Measurements from ENCODE around the gene SECISBP2L.
A peak's percentile ranks its signal among the peaks of the same experiment; 100 is the strongest.
"Not testable (repeated sequence)": the region's sequence is repeated elsewhere in the genome, so short reads cannot be mapped to it uniquely, and the experiment has no call there.

SECISBP2L gene

DNA sequence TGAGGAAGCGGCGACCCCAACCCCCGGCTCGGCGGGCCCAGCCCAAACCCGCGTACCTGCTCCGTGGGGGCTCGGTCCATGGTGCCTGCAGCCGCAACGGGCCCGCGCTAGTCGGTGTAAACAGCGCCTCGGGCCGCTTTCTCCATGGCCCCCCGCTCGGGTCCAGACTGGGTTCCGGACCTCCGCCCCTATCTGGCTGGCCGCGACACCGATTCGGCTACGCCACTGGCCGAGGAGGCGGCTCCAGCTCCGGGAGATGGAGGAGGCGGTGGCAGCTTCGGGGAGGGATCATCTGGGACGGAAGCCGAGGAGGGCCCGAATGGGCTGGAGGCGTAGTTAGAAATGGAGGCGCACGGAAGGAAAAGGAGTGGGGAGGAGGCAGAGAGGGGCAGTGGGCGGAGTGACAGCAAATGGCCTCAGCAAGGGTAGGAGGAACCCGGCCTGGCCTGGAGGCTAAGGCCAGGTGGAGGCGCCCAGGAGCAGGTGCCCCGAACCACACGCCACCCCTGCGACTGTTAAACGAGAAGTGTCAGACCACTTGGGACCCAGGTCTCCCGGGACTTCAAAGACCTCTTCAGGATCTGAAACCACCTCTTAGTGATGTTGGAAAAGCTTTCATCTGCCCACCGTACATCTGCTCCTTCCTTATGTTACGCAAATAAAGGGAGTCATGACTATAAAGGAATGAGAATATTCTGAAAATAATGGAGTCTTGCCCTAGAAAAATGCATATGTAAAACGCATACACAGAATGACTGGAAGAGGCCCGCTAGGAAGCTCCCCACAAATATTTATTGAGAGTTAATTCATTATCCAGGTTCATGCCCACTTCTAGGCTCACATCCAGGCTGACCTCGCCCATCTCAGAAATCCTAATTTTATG, at the start of gene SECISBP2L:
Gene SECISBP2L, minus strand, starts transcription at position 227 of the 883 bp plus-strand sequence. Its CDS starts 147 bp downstream, at position 80.
- DNase-seq (ENCODE audit: low spot score) = peak; percentile 89

- DNase-seq (ENCODE audit: low spot score) = no peak
Measured at GRCh38 chr15:49094923-49095322, 48.7 kb upstream of the SECISBP2L start.

DNA sequence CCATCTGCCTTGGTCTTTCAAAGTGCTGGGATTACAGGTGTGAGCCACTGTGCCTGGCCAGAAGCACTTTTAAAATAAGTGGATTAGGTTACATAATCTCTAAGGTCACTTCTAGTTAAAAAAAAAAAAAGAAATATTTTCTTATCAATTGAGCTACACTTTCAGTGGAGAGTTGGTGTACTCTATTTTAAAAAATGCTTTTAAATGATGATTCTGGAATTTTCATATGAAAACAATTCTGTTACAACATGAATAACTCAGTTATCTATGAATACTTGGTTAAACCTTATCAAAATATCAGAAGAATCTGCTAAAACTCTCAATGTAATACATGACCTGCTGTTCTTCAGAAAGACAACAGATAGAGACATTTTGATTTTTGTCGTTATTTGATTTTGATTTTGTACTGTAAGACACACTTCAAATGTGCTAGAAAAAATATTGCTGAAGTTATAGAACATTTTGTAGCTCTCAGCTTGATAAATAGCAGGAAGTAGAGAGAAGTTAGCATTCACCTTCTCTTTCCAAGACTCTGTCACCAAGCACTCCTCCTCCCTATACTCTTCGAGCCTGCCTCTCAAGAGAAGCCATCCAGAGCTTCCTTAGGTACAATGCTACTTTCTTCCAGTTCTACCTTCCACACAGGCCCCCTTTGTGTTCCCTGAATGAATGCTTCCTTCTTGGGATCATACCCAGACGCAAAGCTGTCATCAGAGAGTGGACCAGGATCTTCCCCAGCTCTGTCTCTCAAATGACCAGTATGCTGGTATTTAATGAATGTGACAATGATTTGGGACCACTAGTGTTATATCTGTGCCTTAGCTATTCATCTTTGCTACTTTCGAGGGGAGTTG, 47.2 kb upstream of the SECISBP2L start:
- DNase-seq (ENCODE audit: low spot score) = no peak

DNA sequence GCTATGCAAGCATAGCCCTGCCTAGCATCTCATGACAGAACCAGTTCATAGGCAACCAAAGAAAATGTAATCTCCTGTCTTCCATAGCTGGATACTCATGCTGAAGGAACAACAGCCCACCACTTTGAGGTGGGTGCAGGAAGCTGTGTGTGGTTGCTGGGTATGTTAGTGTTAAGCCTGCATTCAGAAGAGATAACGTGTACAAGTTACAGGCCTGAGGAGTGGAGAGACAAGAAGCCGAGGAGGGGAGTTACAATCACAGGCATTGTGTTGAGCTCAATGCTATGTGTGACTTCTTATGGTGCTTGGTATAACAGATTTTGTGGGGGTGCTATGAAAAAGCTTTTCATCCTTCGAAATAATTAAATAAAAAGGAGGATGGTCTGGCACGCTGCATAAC, 42.8 kb upstream of the SECISBP2L start:
- no peak for DNase-seq (ENCODE audit: low spot score)

DNA sequence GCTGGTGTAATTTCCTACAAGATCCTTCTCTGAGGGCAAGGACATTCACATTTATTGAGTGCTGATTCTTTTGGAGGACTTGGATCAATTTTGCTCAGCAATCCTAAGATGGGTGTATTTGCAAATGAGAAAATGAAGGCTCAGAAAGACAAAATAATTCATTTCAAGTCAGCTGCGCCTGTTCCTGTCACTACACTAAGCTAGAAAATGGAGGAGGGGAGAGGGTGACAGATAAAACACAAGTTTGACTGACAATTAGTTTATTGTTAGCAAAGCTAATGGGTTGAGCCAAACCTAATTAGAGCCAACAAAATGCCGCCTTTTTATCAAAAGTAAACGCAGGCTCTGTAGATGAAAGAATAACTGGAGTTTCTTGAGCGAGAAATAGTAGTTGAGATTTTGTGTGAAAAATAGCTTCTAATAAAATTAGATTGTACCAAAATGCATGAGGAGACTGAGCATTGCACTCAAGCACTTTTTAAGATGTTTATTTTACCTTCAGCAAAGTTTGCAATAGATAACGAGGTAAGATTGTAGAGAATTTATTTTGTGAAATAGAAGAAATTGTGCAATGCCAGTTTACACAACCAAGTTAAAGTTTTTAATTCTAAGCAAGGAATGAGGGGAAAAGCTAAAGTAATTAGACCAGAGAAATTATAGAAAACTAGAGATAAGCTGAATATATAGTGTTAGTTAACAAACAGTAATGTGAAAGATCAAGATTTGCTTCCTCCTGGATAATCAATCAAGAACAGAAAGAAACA, 39.6 kb upstream of the SECISBP2L start:
- DNase-seq (ENCODE audit: low spot score) = no peak

- DNase-seq (ENCODE audit: low spot score) = no peak
Measured at GRCh38 chr15:49084285-49084570, 38.0 kb upstream of the SECISBP2L start.

- DNase-seq (ENCODE audit: low spot score) = no peak
Measured at GRCh38 chr15:49083401-49084284, 37.4 kb upstream of the SECISBP2L start.

DNA sequence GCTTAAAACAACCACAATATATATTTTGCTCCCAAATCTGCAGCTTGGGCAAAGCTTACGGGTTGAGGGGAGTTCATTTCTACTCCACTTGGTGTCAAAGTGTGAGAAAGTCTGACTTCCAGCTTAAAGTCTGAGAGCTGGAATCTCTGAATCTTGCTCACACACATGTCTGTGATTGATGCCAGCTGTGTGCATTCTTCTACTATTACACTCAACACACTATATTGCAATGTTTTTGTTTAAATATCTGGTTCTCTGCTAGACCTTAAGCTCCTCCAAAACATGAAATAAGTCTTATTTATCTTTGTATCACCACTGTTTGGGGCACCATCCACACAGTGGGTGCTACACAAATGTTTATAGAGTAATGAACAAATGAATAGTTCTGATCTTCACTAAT, 36.7 kb upstream of the SECISBP2L start:
- no peak for DNase-seq (ENCODE audit: low spot score)

- DNase-seq (ENCODE audit: low spot score) = no peak
Measured at GRCh38 chr15:49079340-49080039, 33.2 kb upstream of the SECISBP2L start.

GRCh38 chr15:49075881-49076280, 29.6 kb upstream of the SECISBP2L start:
- DNase-seq (ENCODE audit: low spot score) = no peak

GRCh38 chr15:49074589-49075287, 28.5 kb upstream of the SECISBP2L start:
- not testable (repeated sequence) for DNase-seq (ENCODE audit: low spot score)

DNA sequence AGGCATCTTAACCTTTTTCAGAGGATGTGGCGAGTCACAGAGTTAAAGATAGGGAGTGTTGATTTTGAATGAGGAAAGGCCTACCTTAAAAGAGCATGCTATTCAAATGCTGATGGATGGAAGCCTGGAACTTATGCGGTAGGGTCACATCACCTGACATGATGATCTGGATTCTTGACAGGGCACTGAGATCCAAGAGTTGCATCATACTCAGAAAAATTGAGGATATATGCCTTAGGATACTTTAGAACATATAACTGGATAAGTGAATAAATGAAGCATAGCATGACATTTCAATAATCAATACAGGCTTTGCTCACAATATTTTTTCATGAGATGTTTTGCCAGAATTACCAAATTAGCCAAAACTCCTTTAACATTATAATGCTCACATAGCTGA, 20.1 kb upstream of the SECISBP2L start:
- DNase-seq (ENCODE audit: low spot score) = no peak

DNA sequence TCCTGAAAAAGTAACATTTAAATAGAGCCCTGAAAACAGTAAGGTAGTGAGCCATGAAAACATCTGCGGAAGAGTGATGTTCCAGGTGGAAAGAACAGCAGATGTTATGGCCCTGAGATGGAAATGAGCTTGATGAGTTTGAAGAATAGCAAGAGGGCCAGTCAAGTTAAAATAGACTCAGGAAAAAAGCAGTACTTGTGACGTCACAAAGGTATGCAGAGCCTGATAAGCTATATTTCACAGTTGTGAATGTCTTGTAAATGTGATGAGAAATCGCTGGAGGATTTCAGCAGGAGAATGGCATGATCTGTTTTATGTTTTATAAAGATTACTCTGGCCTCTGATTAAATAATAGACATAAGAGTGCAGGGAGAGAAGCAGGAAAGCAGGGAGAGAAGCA, 18.6 kb upstream of the SECISBP2L start:
- DNase-seq (ENCODE audit: low spot score) = no peak

- DNase-seq (ENCODE audit: low spot score) = no peak
Measured at GRCh38 chr15:49064281-49064653, 18.0 kb upstream of the SECISBP2L start.

DNA sequence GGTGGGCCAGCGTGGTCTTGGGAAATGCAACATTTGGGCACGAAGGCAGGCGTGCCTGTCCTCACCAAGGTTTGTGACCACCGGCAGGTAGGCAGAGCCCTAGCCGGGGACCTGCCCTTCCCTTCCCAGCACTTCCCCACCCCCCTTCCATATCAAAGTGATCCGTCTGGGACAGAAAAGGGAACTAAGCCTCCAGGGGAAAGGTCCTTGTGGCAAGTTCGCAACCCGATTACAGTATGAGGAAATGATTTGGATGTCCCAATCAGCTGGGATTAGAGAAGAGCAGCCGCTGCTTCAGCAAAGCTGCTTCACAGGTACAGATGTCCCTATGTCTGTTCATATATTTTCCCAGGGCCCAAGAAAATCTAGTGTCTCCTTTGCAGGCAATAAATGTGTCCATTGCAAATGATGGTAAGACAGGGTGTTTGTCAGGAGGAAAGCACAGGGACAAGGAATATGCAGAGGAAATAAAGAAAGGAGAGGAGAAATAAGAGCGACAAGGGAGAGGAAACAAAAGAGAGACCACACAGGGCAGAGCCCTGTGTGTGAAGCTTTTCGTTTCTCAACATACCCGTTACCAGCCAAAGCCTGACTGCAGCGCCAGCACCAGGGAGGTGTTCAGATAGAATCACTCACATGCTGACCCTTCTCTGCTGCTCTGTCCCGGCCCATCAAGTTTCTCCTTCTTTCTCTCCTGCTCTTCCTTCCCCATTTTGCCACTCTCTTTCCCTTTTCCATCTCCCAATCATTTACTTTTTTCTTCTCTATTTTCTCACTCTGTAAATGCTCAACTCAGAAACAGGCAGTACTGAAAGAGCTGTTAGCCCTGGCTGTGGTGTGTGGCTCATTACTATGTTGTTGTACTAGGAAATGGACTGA, 17.4 kb upstream of the SECISBP2L start:
- DNase-seq (ENCODE audit: low spot score) = no peak

GRCh38 chr15:49062900-49063299, 16.7 kb upstream of the SECISBP2L start:
- no peak for DNase-seq (ENCODE audit: low spot score)

GRCh38 chr15:49060710-49061495, 14.7 kb upstream of the SECISBP2L start:
- DNase-seq (ENCODE audit: low spot score) = peak; percentile 26

DNA sequence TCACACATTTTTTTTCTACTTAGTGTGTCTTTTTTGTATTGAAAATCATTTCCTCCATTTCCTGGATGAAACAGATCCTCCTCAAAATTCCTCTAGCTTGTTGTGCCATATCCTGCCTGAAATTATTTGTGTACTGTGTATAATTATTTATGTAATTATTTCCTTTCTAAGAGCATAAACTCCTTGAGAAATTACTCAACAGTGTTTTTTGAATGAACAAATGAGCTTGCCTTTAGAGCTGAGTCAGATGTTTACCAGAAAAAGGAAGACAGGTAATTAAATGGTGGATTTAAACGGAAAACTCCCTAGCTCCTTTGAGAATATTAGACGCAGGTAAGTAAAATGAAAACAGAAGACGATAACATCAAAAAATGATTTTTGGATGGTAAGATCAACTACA, 13.2 kb upstream of the SECISBP2L start:
- peak; percentile 24 for DNase-seq (ENCODE audit: low spot score)
